Activated T-helper 2 cell treated with anti-CD3 and anti-CD28 coated beads, Interferon-gamma antibody, Interleukin-2, Interleukin-4, amounts not matched to agents 10 μg/mL and 5 μg/mL and 100 μg/mL, durations not matched to agents 14 hours and 24 hours and 36 hours (primary cell): ENCODE measurements around the gene EDC3. TPM values are rescaled to one million over a fixed set of nuclear protein-coding genes. Genes with fewer than 3 reads are reported as not detected.

Source experiments
- DNase-seq: peaks from one replicate; pipeline ENCODE4 v3.0.0; 2021; ENCODE audit warnings: low spot score
- H3K27ac Mint-ChIP-seq: one replicate; pipeline ENCODE4 v1.8.0; 2021; ENCODE audit warnings: mixed read lengths
- H3K27me3 Mint-ChIP-seq: one replicate; pipeline ENCODE4 v1.8.0; 2021; ENCODE audit warnings: low read depth, mixed read lengths
- H3K36me3 Mint-ChIP-seq: one replicate; pipeline ENCODE4 v1.8.0; 2021; ENCODE audit warnings: low read depth, mixed read lengths
- H3K4me1 Mint-ChIP-seq: one replicate; pipeline ENCODE4 v1.8.0; 2021; ENCODE audit warnings: low read depth, mixed read lengths
- H3K4me3 Mint-ChIP-seq: one replicate; pipeline ENCODE4 v1.8.0; 2021; ENCODE audit warnings: low read depth, mild to moderate bottlenecking, moderate library complexity, mixed read lengths
- H3K9me3 Mint-ChIP-seq: one replicate; pipeline ENCODE4 v1.8.0; 2021; ENCODE audit warnings: mixed read lengths
- intact Hi-C: fragments of 100-400 bp; cut with micrococcal nuclease; formaldehyde crosslinking; loops from one replicate; pipeline ENCODE4 v1.15.1; 2023
- total RNA-seq: library from RNA; stranded (reverse); gene quantifications from 2 replicates; pipeline ENCODE4 v1.2.3, GENCODE V29; 2022

EDC3 gene
- total RNA-seq, 1 donor from 2014 or later: 49.3 TPM

- intact Hi-C loops: no loop called here
- no peaks in the 10 kb centered on the region for H3K9me3 Mint-ChIP-seq
- H3K27me3 Mint-ChIP-seq: no peaks in the 10 kb centered on the region
Observed at GRCh38 chr15:74585191-74585590, 110.6 kb downstream of the EDC3 start.

GRCh38 chr15:74584779-74585178 is 111.0 kb downstream of the EDC3 start:
- DNase-seq: no peak
- intact Hi-C loops: no loop called here
- no peak overlapping the region for H3K4me3 Mint-ChIP-seq
- H3K36me3 Mint-ChIP-seq: peaks cover 29% of the 10 kb centered on the region
- H3K27me3 Mint-ChIP-seq: no peaks in the 10 kb centered on the region
- peaks cover 5% of the 10 kb centered on the region for H3K4me1 Mint-ChIP-seq
- H3K9me3 Mint-ChIP-seq: no peaks in the 10 kb centered on the region
- peak overlapping the region; percentile 38 for H3K27ac Mint-ChIP-seq

More at GRCh38 chr15:74585191-74585590, 110.6 kb downstream of the EDC3 start:
- no peak overlapping the region for H3K4me3 Mint-ChIP-seq
- H3K4me1 Mint-ChIP-seq: peaks cover 5% of the 10 kb centered on the region
- H3K36me3 Mint-ChIP-seq: peaks cover 33% of the 10 kb centered on the region
- no peak for DNase-seq
- no peak overlapping the region for H3K27ac Mint-ChIP-seq

- Mint-ChIP-seq H3K27me3 (no peaks in the 10 kb centered on the region), H3K27ac (peak overlapping the region; percentile 38), H3K36me3 (peaks cover 30% of the 10 kb centered on the region), H3K4me1 (peaks cover 8% of the 10 kb centered on the region), H3K4me3 (no peak overlapping the region), H3K9me3 (no peaks in the 10 kb centered on the region)
- no peak for DNase-seq
- intact Hi-C loops: no loop called here
Observed at GRCh38 chr15:74584204-74584603, 111.6 kb downstream of the EDC3 start.

Other genes with a start within 250 kb of the EDC3 start
- gene UBL7, start 234.9 kb downstream of the EDC3 start, total RNA-seq: 55.3 and 59.1 TPM in 2 replicates
- 35.6 and 41.2 TPM in 2 replicates for gene ARID3B, start 154.8 kb downstream of the EDC3 start, total RNA-seq
- gene CLK3, start 80.2 kb downstream of the EDC3 start, total RNA-seq: 119 and 122 TPM in 2 replicates
- gene CYP1A1, start 29.5 kb upstream of the EDC3 start, total RNA-seq: 0.37 and 0.48 TPM in 2 replicates
- gene CYP1A2, start 52.8 kb upstream of the EDC3 start, total RNA-seq: not detected in 2 replicates
- gene CSK, start 86.1 kb upstream of the EDC3 start, total RNA-seq: 261 and 266 TPM in 2 replicates
- 0.32 TPM in 1 of 2 replicates, not detected in the other for gene LMAN1L, start 116.8 kb upstream of the EDC3 start, total RNA-seq
- gene CPLX3, start 130.6 kb upstream of the EDC3 start, total RNA-seq: 0.16 TPM in 1 of 2 replicates, not detected in the other
- gene ULK3, start 147.1 kb upstream of the EDC3 start, total RNA-seq: 45.5 and 47.7 TPM in 2 replicates
- 85.0 and 90.6 TPM in 2 replicates for gene SCAMP2, start 177.3 kb upstream of the EDC3 start, total RNA-seq
- gene MPI, start 194.0 kb upstream of the EDC3 start, total RNA-seq: 66.3 and 71.6 TPM in 2 replicates
- gene FAM219B, start 210.8 kb upstream of the EDC3 start, total RNA-seq: 82.1 and 95.2 TPM in 2 replicates
- 311 and 333 TPM in 2 replicates for gene COX5A, start 242.0 kb upstream of the EDC3 start, total RNA-seq